Measurements from ENCODE around the gene MRPS7. TPM values are rescaled to one million over a fixed set of nuclear protein-coding genes. Genes with fewer than 3 reads are reported as not detected.

MRPS7 gene
- total and polyA plus RNA-seq, 9 of the 15 experiments (the other 6 are each of a cell fraction or from before 2014, with no cell fraction given) = 107 to 244 (median 132) TPM

- TF ChIP-seq KHSRP (IDR thresholded peaks at IDR 0.05) (no peak), BRF1 (IDR thresholded peaks at IDR 0.05; ENCODE audit: borderline replicate concordance, extremely low read depth, insufficient read length) (no peak), HOMEZ (CRISPR knock-in tag; IDR thresholded peaks at IDR 0.05) (no peak), TSC22D4 (tag; IDR thresholded peaks at IDR 0.05) (no peak), MTF1 (CRISPR knock-in tag; IDR thresholded peaks at IDR 0.05; ENCODE audit: borderline replicate concordance) (no peak), PTBP1 (IDR thresholded peaks at IDR 0.05; ENCODE audit: low read depth, low read length) (no peak), ASH1L (IDR thresholded peaks at IDR 0.05; ENCODE audit: borderline replicate concordance, low read depth, partially characterized antibody) (no peak), REST (IDR thresholded peaks at IDR 0.05; ENCODE audit: borderline replicate concordance) (peak; percentile 87), REST (CRISPR knock-in tag; IDR thresholded peaks at IDR 0.05; ENCODE audit: low read depth) (no peak), POLR2A (conservative IDR thresholded peaks at IDR 0.05) (peak; percentile 60; the same call in 1 of the 2 replicates), ZBTB34 (CRISPR knock-in tag; IDR thresholded peaks at IDR 0.05) (no peak), ZNF175 (CRISPR knock-in tag; IDR thresholded peaks at IDR 0.05; ENCODE audit: low read depth) (no peak), ZBTB33 (CRISPR knock-in tag; IDR thresholded peaks at IDR 0.05) (peak; percentile 75), ZNF311 (CRISPR knock-in tag; IDR thresholded peaks at IDR 0.05) (no peak)
Observed at GRCh38 chr17:75267411-75268232, 5.9 kb downstream of the MRPS7 start (continued).

Measured in K562 (cell line).